ENCODE measurements around the gene COA8.

Gene COA8

DNA sequence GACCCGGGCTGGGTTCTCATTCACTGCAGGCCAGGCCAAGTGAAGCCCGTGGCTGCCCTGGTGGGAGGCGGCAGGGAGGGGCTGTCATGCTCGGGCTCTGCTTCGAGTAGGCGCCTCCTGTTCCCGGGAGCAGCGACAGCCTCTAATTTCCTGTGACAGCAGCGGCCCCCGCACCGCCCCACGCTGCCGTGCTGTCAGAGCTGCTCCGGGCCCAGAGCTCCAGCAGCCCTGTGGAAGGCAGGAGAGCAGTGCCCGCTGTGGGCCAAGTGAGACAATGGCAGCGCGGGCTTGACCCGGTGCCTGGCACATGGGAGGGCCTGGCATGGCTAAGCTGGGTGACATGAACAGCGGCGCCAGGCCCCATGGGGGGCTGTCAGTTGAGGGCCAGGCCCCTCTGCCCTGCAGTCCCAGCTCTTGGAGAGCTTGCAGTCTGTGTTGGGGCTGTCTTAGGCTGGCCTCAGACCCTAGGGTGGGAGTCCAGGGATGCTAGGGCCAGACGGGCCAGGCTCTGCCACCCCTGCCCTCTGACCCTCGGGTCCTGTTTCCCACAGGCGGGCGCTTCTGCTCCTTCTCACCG, 28.7 kb upstream of the COA8 start:
- Histone ChIP-seq H3K9ac (no peak overlapping the region), H3K27me3 (ENCODE audit: insufficient read depth, low read depth) (no peaks in the 10 kb centered on the region), H3K4me1 (ENCODE audit: low read depth, poor library complexity, severe bottlenecking) (no peaks in the 10 kb centered on the region), H3K27ac (no peak overlapping the region), H2AFZ (ENCODE audit: low read depth) (no peak overlapping the region), H3K36me3 (ENCODE audit: insufficient read depth) (no peaks in the 10 kb centered on the region), H3K4me2 (no peak overlapping the region), H4K20me1 (ENCODE audit: insufficient read depth) (no peaks in the 10 kb centered on the region), H3K4me3 (IDR thresholded peaks at IDR 0.05; ENCODE audit: insufficient read depth, low read depth, low read length) (no peak overlapping the region), H3K79me2 (ENCODE audit: insufficient read depth, low read depth) (no peaks in the 10 kb centered on the region)
- TF ChIP-seq, protein P1, sequence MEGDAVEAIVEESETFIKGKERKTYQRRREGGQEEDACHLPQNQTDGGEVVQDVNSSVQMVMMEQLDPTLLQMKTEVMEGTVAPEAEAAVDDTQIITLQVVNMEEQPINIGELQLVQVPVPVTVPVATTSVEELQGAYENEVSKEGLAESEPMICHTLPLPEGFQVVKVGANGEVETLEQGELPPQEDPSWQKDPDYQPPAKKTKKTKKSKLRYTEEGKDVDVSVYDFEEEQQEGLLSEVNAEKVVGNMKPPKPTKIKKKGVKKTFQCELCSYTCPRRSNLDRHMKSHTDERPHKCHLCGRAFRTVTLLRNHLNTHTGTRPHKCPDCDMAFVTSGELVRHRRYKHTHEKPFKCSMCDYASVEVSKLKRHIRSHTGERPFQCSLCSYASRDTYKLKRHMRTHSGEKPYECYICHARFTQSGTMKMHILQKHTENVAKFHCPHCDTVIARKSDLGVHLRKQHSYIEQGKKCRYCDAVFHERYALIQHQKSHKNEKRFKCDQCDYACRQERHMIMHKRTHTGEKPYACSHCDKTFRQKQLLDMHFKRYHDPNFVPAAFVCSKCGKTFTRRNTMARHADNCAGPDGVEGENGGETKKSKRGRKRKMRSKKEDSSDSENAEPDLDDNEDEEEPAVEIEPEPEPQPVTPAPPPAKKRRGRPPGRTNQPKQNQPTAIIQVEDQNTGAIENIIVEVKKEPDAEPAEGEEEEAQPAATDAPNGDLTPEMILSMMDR (conservative IDR thresholded peaks at IDR 0.05; ENCODE audit: low read depth, low read length): no peak

DNA sequence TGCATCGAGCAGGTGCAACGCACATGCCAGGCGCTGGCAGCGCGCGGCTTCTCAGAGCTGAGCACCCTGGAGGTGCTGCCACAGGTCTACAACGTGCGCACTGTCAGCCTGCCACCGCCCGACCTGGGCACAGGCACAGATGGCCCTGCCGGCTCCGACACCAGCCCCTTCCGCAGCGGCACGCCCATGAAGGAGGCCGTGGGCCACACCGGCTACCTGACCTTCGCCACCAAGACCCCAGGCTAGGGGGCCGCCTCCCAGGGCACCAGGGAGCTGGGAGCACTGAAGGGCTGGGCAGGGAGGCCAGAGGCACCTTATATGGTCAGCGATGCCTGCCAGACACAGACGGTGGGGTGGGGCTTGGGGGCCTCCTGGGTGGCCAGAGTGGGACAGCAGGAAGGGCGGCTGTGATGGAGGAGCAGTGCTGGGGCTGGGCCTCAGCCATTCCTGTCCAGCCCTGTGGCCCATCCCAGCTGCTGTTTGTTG, 28.1 kb upstream of the COA8 start:
- H3K36me3 ChIP-seq (ENCODE audit: insufficient read depth): no peaks in the 10 kb centered on the region
- no peak overlapping the region for H3K4me3 ChIP-seq (IDR thresholded peaks at IDR 0.05; ENCODE audit: insufficient read depth, low read depth, low read length)
- no peaks in the 10 kb centered on the region for H4K20me1 ChIP-seq (ENCODE audit: insufficient read depth)
- TF ChIP-seq, protein P1 (conservative IDR thresholded peaks at IDR 0.05; ENCODE audit: low read depth, low read length): no peak
- H3K4me2 ChIP-seq: no peak overlapping the region
- H2AFZ ChIP-seq (ENCODE audit: low read depth): no peak overlapping the region
- no peaks in the 10 kb centered on the region for H3K4me1 ChIP-seq (ENCODE audit: low read depth, poor library complexity, severe bottlenecking)
- no peaks in the 10 kb centered on the region; the same call in 1 of the 2 replicates for H3K27me3 ChIP-seq (ENCODE audit: insufficient read depth, low read depth)
- H3K79me2 ChIP-seq (ENCODE audit: insufficient read depth, low read depth): no peaks in the 10 kb centered on the region
- H3K9ac ChIP-seq: no peak overlapping the region
- no peak overlapping the region for H3K27ac ChIP-seq

DNA sequence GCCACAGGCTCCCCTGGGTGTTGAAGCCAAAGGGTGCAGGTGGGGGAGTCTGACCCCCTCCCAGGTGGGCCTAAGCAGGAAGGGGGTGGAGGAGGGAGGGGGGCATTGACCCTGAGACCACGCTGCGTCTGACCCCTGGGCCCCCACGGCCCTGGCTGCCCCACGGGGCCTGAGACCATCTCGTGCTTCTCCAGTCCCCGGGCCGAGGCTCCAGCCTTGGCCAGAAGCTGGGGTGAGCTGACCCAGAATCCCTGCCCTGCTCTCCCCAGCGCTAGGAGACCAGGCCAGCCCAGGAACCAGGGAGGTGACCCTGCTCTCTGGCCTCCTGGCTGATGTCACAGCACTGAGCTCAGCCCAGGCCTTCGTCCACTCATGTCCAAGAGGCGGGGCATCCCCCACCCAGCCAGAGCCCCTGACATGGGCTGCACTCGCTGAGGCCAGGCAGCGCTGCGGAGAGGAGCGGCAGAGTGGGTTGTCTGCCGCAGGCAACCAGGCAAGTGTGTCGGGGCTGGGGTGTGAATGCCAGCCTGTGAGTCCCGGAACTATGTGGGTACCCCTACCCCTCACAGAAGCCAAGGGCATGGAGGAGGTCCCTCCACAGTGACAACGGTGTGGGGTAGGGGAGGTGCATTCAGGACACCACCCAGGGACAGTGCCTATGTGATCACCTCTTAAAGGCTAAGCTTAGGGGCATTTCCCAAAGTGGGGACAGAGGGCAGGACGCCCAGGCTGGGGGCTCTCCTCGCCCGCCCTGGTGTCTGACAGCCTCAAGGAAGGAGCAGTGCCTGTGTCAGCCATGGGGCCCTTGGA, 27.5 kb upstream of the COA8 start:
- Histone ChIP-seq H3K36me3 (ENCODE audit: insufficient read depth) (no peaks in the 10 kb centered on the region), H3K4me3 (IDR thresholded peaks at IDR 0.05; ENCODE audit: insufficient read depth, low read depth, low read length) (no peak overlapping the region), H3K9ac (no peak overlapping the region), H3K27me3 (ENCODE audit: insufficient read depth, low read depth) (peaks cover under 1% of the 10 kb centered on the region; the same call in 1 of the 2 replicates), H2AFZ (ENCODE audit: low read depth) (no peak overlapping the region), H3K27ac (no peak overlapping the region), H3K79me2 (ENCODE audit: insufficient read depth, low read depth) (no peaks in the 10 kb centered on the region), H3K4me2 (no peak overlapping the region), H4K20me1 (ENCODE audit: insufficient read depth) (no peaks in the 10 kb centered on the region), H3K4me1 (ENCODE audit: low read depth, poor library complexity, severe bottlenecking) (no peaks in the 10 kb centered on the region)
- TF ChIP-seq, protein P1 (conservative IDR thresholded peaks at IDR 0.05; ENCODE audit: low read depth, low read length): no peak

DNA sequence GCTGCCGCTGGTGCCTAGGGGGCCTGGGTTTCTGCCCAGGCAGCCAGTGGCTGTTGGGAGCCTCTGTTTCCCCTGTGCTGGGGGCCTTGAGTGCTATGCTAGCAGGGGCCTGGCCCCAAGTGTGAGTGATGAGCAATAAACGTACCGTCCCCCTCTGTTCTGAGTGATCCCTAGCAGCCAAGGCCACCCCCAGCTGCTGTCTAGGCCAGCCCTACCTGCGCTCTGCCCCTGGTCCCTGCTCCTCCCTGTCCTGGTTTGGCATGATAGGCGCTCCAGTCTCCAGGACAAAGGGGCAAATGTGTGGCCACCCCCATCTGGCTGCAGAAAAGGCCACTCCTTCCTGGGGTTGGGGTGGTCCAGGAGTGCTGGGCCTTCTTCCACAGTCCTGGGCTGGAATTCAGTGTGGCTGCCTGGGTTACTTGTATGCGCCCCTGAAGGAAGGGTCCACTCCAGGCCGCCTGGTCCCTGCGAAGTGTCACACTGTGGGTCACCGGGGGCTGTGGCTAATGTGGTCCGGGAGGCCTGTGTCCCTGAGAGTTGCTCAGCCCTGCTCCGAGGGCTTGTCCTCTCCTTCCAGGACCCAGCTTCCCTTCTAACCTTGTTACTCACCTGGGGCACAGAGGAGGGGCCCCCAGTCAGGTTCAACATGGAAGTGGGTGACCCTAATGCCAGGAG, 26.7 kb upstream of the COA8 start:
- Histone ChIP-seq H3K4me3 (IDR thresholded peaks at IDR 0.05; ENCODE audit: insufficient read depth, low read depth, low read length) (no peak overlapping the region), H3K27ac (no peak overlapping the region), H3K4me1 (ENCODE audit: low read depth, poor library complexity, severe bottlenecking) (no peaks in the 10 kb centered on the region), H3K79me2 (ENCODE audit: insufficient read depth, low read depth) (no peaks in the 10 kb centered on the region), H3K36me3 (ENCODE audit: insufficient read depth) (no peaks in the 10 kb centered on the region), H3K27me3 (ENCODE audit: insufficient read depth, low read depth) (peaks cover 6% of the 10 kb centered on the region; the same call in 1 of the 2 replicates), H4K20me1 (ENCODE audit: insufficient read depth) (no peaks in the 10 kb centered on the region), H3K9ac (no peak overlapping the region), H2AFZ (ENCODE audit: low read depth) (no peak overlapping the region), H3K4me2 (no peak overlapping the region)
- TF ChIP-seq, protein P1 (conservative IDR thresholded peaks at IDR 0.05; ENCODE audit: low read depth, low read length): no peak
